H9 (cell line): ENCODE results near the gene SSBP2. TPM values are rescaled to one million over a fixed set of nuclear protein-coding genes. Genes with fewer than 3 reads are reported as not detected.
A peak's percentile ranks its signal among the peaks of the same experiment; 100 is the strongest.

Experiments
- DNase-seq: peaks from one replicate; pipeline ENCODE4 v3.0.0-alpha.2; 2017
- H2AFZ ChIP-seq: one replicate; pipeline ENCODE4 v1.6.1; 2013; ENCODE audit warnings: mild to moderate bottlenecking, low read length, control low read depth, moderate library complexity
- H2AK5ac ChIP-seq: 2 replicates; pipeline ENCODE4 v1.6.1; 2013; ENCODE audit warnings: low read length, control low read depth, mixed read lengths; ENCODE audit not compliant: insufficient read length
- H2BK120ac ChIP-seq: one replicate; pipeline ENCODE4 v1.6.1; 2013; ENCODE audit warnings: low read depth, mild to moderate bottlenecking, low read length, control low read depth, inconsistent platforms; ENCODE audit not compliant: poor library complexity, severe bottlenecking
- H2BK12ac ChIP-seq: 2 replicates; pipeline ENCODE4 v1.6.1; 2013; ENCODE audit warnings: low read length, control low read depth, mixed read lengths, low read depth; ENCODE audit not compliant: insufficient read length
- H2BK15ac ChIP-seq: 2 replicates; pipeline ENCODE4 v1.6.1; 2013; ENCODE audit warnings: low read depth, low read length, control low read depth
- H2BK20ac ChIP-seq: one replicate; pipeline ENCODE4 v1.6.1; 2013; ENCODE audit warnings: low read depth, mild to moderate bottlenecking, low read length, control low read depth, inconsistent platforms; ENCODE audit not compliant: poor library complexity, severe bottlenecking
- H2BK5ac ChIP-seq: 2 replicates; pipeline ENCODE4 v1.6.1; 2013; ENCODE audit warnings: low read length, control low read depth, mixed read lengths; ENCODE audit not compliant: insufficient read length
- H3K14ac ChIP-seq: 2 replicates; pipeline ENCODE4 v1.6.1; 2013; ENCODE audit warnings: low read length, control low read depth; ENCODE audit not compliant: insufficient read depth
- H3K18ac ChIP-seq: 2 replicates; pipeline ENCODE4 v1.6.1; 2013; ENCODE audit warnings: low read depth, mild to moderate bottlenecking, mixed read lengths, low read length, control low read depth; ENCODE audit not compliant: insufficient read length
- H3K23ac ChIP-seq: 2 replicates; pipeline ENCODE4 v1.6.1; 2013; ENCODE audit warnings: low read length, control low read depth, mixed read lengths, low read depth; ENCODE audit not compliant: insufficient read length
- H3K23me2 ChIP-seq: 2 replicates; pipeline ENCODE4 v1.6.1; 2013; ENCODE audit warnings: low read depth, mild to moderate bottlenecking, mixed read lengths, low read length, control low read depth; ENCODE audit not compliant: insufficient read length, poor library complexity, severe bottlenecking
- H3K27ac ChIP-seq: 2 replicates; pipeline ENCODE4 v1.5.1; 2013; ENCODE audit warnings: low read length, control low read depth, mixed read lengths, low read depth; ENCODE audit not compliant: insufficient read length
- H3K27me3 ChIP-seq: 2 replicates; pipeline ENCODE4 v1.6.1; 2013; ENCODE audit warnings: low read length, control low read depth, inconsistent platforms; ENCODE audit not compliant: insufficient read depth
- H3K4ac ChIP-seq: 2 replicates; pipeline ENCODE4 v1.6.1; 2013; ENCODE audit warnings: low read depth, mild to moderate bottlenecking, control low read depth, inconsistent platforms, low read length, moderate library complexity
- H3K4me1 ChIP-seq: 2 replicates; pipeline ENCODE4 v1.6.1; 2013; ENCODE audit warnings: low read length, control low read depth, inconsistent platforms; ENCODE audit not compliant: insufficient read depth
- H3K4me2 ChIP-seq: 2 replicates; pipeline ENCODE4 v1.6.1; 2013; ENCODE audit warnings: low read length, control low read depth, mixed read lengths; ENCODE audit not compliant: insufficient read length, insufficient read depth
- H3K56ac ChIP-seq: 2 replicates; pipeline ENCODE4 v1.6.1; 2013; ENCODE audit warnings: low read depth, mild to moderate bottlenecking, mixed read lengths, low read length, control low read depth; ENCODE audit not compliant: insufficient read length
- H3K79me1 ChIP-seq: 2 replicates; pipeline ENCODE4 v1.6.1; 2013; ENCODE audit warnings: low read depth, mild to moderate bottlenecking, moderate library complexity, low read length, control low read depth, inconsistent platforms; ENCODE audit not compliant: insufficient read depth, poor library complexity, severe bottlenecking
- H3K79me2 ChIP-seq: 2 replicates; pipeline ENCODE4 v1.6.1; 2013; ENCODE audit warnings: low read length, control low read depth, inconsistent platforms; ENCODE audit not compliant: insufficient read depth
- H3K9ac ChIP-seq: 2 replicates; pipeline ENCODE4 v1.6.1; 2013; ENCODE audit warnings: low read length, control low read depth, mixed read lengths; ENCODE audit not compliant: insufficient read length; ENCODE audit errors: extremely low read depth
- H3K9me3 ChIP-seq: one replicate; pipeline ENCODE4 v1.6.1; 2013; ENCODE audit warnings: low read depth, low read length, inconsistent platforms; ENCODE audit not compliant: control insufficient read depth
- H3T11ph ChIP-seq: one replicate; pipeline ENCODE4 v1.6.1; 2013; ENCODE audit warnings: mild to moderate bottlenecking, low read length, control low read depth, inconsistent platforms
- H4K20me1 ChIP-seq: one replicate; pipeline ENCODE4 v1.6.1; 2013; ENCODE audit not compliant: control insufficient read depth, insufficient read length, insufficient read depth
- H4K5ac ChIP-seq: 2 replicates; pipeline ENCODE4 v1.6.1; 2013; ENCODE audit warnings: low read depth, mild to moderate bottlenecking, mixed read lengths, low read length, control low read depth; ENCODE audit not compliant: insufficient read length
- H4K8ac ChIP-seq: replicated peaks from 2 replicates; pipeline ENCODE4 v1.6.1; 2013; ENCODE audit warnings: low read length, control low read depth, mixed read lengths, low read depth; ENCODE audit not compliant: insufficient read length
- H4K91ac ChIP-seq: 2 replicates; pipeline ENCODE4 v1.6.1; 2013; ENCODE audit warnings: low read depth, mild to moderate bottlenecking, moderate library complexity, mixed read lengths, low read length, control low read depth; ENCODE audit not compliant: insufficient read length
- H3K27ac Mint-ChIP-seq, 3 experiments: 2 replicates in 2 of 3; 3 replicates in 1 of 3; pipeline ENCODE4 v1.8.0; 2020 to 2021; ENCODE audit warnings: mixed read lengths in 3 of 3, mild to moderate bottlenecking in 1 of 3, moderate library complexity in 1 of 3
- H3K27me3 Mint-ChIP-seq: 2 replicates; pipeline ENCODE4 v1.8.0; 2021; ENCODE audit warnings: low read depth, mild to moderate bottlenecking, moderate library complexity, mixed read lengths
- H3K36me3 Mint-ChIP-seq, 3 experiments: 2 replicates in 2 of 3; 3 replicates in 1 of 3; pipeline ENCODE4 v1.8.0; 2020 to 2021; ENCODE audit warnings: low read depth in 3 of 3, mixed read lengths in 3 of 3; ENCODE audit not compliant: insufficient read depth in 1 of 3
- H3K4me1 Mint-ChIP-seq, 2 experiments: 2 replicates each; pipeline ENCODE4 v1.8.0; 2020; ENCODE audit warnings: mixed read lengths in 2 of 2
- H3K4me3 Mint-ChIP-seq, 2 experiments: 2 replicates in 1 of 2; 3 replicates in 1 of 2; pipeline ENCODE4 v1.8.0; 2020 to 2021; ENCODE audit warnings: mild to moderate bottlenecking in 2 of 2, mixed read lengths in 2 of 2, moderate library complexity in 1 of 2
- H3K9me3 Mint-ChIP-seq, 2 experiments: 2 replicates in 1 of 2; 3 replicates in 1 of 2; pipeline ENCODE4 v1.8.0; 2020; ENCODE audit warnings: mild to moderate bottlenecking in 2 of 2, mixed read lengths in 2 of 2, moderate library complexity in 1 of 2
- CTCF ChIP-seq: fragments of 200-600 bp; sonication (generic); conservative IDR thresholded peaks from 3 replicates; pipeline ENCODE4 v1.8.0; 2021; ENCODE audit warnings: antibody characterized with exemption, mild to moderate bottlenecking
- whole genome bisulfite sequencing: extraction: QIAGEN DNeasy Blood & Tissue Kit; methylation state at CpG from one replicate; pipeline ENCODE4 v1.1.7; 2013; ENCODE audit warnings: missing lambda C conversion rate, low lambda C conversion rate, mixed read lengths; ENCODE audit not compliant: insufficient read length; ENCODE audit errors: extremely low coverage; 5-methylcytosine and 5-hydroxymethylcytosine counted together
- total RNA-seq: library from RNA; stranded (reverse); gene quantifications from 2 replicates; pipeline ENCODE4 v1.2.1, GENCODE V29; 2021

Gene SSBP2
- total RNA-seq, 1 experiment from 2014 or later, result 35.6 TPM

- WGBS, result no CpG with 5 or more reads among the region's 2 CpGs
- H3K4me3 Mint-ChIP-seq, result no peak overlapping the region
- Histone ChIP-seq H3K23ac (no peak overlapping the region), H3K27me3 (no peaks in the 10 kb centered on the region), H3K18ac (no peak overlapping the region), H3K9me3 (peaks cover 8% of the 10 kb centered on the region), H2AK5ac (no peak overlapping the region), H4K20me1 (no peaks in the 10 kb centered on the region), H2BK120ac (no peak overlapping the region), H3T11ph (no peak overlapping the region), H4K5ac (no peak overlapping the region), H3K9ac (no peak overlapping the region), H3K23me2 (no peaks in the 10 kb centered on the region), H2BK5ac (no peak overlapping the region), H4K8ac (no peak overlapping the region), H3K27ac (no peak overlapping the region), H3K14ac (no peak overlapping the region), H2BK12ac (no peak overlapping the region), H2AFZ (no peak overlapping the region), H3K79me1 (no peaks in the 10 kb centered on the region), H3K56ac (no peak overlapping the region), H3K4me2 (no peak overlapping the region), H2BK20ac (no peak overlapping the region), H4K91ac (no peak overlapping the region), H3K4ac (no peak overlapping the region), H3K79me2 (no peaks in the 10 kb centered on the region), H3K4me1 (no peaks in the 10 kb centered on the region; the same call in 1 of the 2 replicates), H2BK15ac (no peak overlapping the region)
- H3K36me3 Mint-ChIP-seq, result peaks cover 11 to 27% (median 20%) of the 10 kb centered on the region in 3 experiments
- H3K9me3 Mint-ChIP-seq, result peaks cover 10 to 12% of the 10 kb centered on the region in 2 experiments
- DNase-seq, result peak; percentile 32
- H3K27me3 Mint-ChIP-seq, result no peaks in the 10 kb centered on the region
- TF ChIP-seq CTCF, result no peak
- H3K27ac Mint-ChIP-seq, result peak overlapping the region in 1 of 3 experiments; percentile 93; a peak in 3 of 7 replicates
- peaks cover 30 to 34% of the 10 kb centered on the region in 2 experiments for H3K4me1 Mint-ChIP-seq
These were observed 144.7 kb downstream of the SSBP2 start for GRCh38 chr5:81606150-81606549.
